Gastrocnemius medialis (tissue), 4 donors: ENCODE data around the gene CTIF. TPM values are rescaled to one million over a fixed set of nuclear protein-coding genes. Genes with fewer than 3 reads are reported as not detected.

Source experiments
- ATAC-seq, 2 donors: fragments of 150-250 bp; one replicate each; pipeline ENCODE4 v1.9.1; 2016
- DNase-seq, 2 donors: peaks; one replicate each; pipeline ENCODE4 v3.0.0-alpha.2; 2019
- H3K27ac ChIP-seq, 4 donors: fragments of 200-600 bp; sonication (generic); 1 replicate in 1 of 4; 2 replicates in 3 of 4; pipeline ENCODE4 v1.5.1; 2016 to 2018; ENCODE audit warnings: mild to moderate bottlenecking in 2 of 4, moderate library complexity in 1 of 4
- H3K27me3 ChIP-seq, 3 donors: fragments of 200-600 bp; sonication (generic) in 2 of 3; 1 replicate in 1 of 3; 2 replicates in 2 of 3; pipeline versions ENCODE4 v1.5.1 to v1.6.0; 2016 to 2019; ENCODE audit warnings: mild to moderate bottlenecking in 1 of 3, moderate library complexity in 1 of 3
- H3K36me3 ChIP-seq, 2 donors: fragments of 200-600 bp; sonication (generic) in 1 of 2; one replicate each; pipeline ENCODE4 v1.5.1; 2017 to 2018
- H3K4me1 ChIP-seq, 2 donors: fragments of 200-600 bp; sonication (generic) in 1 of 2; one replicate each; pipeline ENCODE4 v1.5.1; 2016 to 2017; ENCODE audit warnings: mild to moderate bottlenecking in 2 of 2
- H3K4me3 ChIP-seq, 4 donors: fragments of 200-600 bp; sonication (generic) in 3 of 4; 1 replicate in 1 of 4; 2 replicates in 3 of 4; pipeline ENCODE4 v1.5.1; 2016 to 2019; ENCODE audit warnings: mild to moderate bottlenecking in 2 of 4
- H3K9me3 ChIP-seq, 3 donors: fragments of 200-600 bp; sonication (generic) in 2 of 3; 1 replicate in 1 of 3; 2 replicates in 2 of 3; pipeline ENCODE4 v1.5.1; 2016 to 2019
- CTCF ChIP-seq, 5 experiments: fragments of 450-650 bp in 3 of 5; fragments of 200-600 bp in 2 of 5; sonication (generic) in 2 of 5; IDR thresholded peaks in 4 of 5; conservative IDR thresholded peaks in 1 of 5; 1 replicate in 4 of 5; 2 replicates in 1 of 5; pipeline ENCODE4 v1.5.1; 2016 to 2019; ENCODE audit warnings: antibody characterized with exemption in 5 of 5, mild to moderate bottlenecking in 3 of 5, moderate library complexity in 3 of 5
- POLR2A ChIP-seq, 2 donors: fragments of 450-650 bp; IDR thresholded peaks; one replicate each; pipeline ENCODE4 v1.6.1; 2017; ENCODE audit warnings: antibody characterized with exemption in 2 of 2, mild to moderate bottlenecking in 2 of 2, moderate library complexity in 2 of 2
- in situ Hi-C, 4 donors: fragments of 200-750 bp; cut with MboI; loops; one replicate each; pipeline versions ENCODE4 v1.15.0 to v1.8.0; 2017; ENCODE audit warnings: low sequenced_read_pairs in 4 of 4
- intact Hi-C: fragments of 100-400 bp; cut with DNase I; formaldehyde crosslinking; loops from one replicate; pipeline ENCODE4 v1.15.1; 2023; ENCODE audit warnings: low total_unique reads
- total RNA-seq, 4 donors: library from RNA; depleted of rRNA; stranded (reverse); fragments of >200 nt; gene quantifications; one replicate each; pipeline versions ENCODE4 v1.1.0 to v1.2.3, GENCODE V29; 2016

The CTIF gene
- total RNA-seq, 4 donors from 2014 or later = 20.2 to 35.4 (median 23.1) TPM

GRCh38 chr18:48678237-48679115, 139.6 kb downstream of the CTIF start:
- TF ChIP-seq CTCF (IDR thresholded peaks at IDR 0.05 in 4 of 5, conservative IDR thresholded peaks at IDR 0.05 in 1 of 5) (no peak), POLR2A (IDR thresholded peaks at IDR 0.05) (no peak)
- intact Hi-C loops = loop anchor here (5.0 to 10.0 kb wide), 6 partner anchors 104 to 769 kb away; partner anchors contain the start of gene SMAD7
- Histone ChIP-seq H3K36me3 (peaks cover 0 to 5% of the 10 kb centered on the region in 2 donors), H3K27ac (no peak overlapping the region), H3K4me3 (no peak overlapping the region), H3K27me3 (no peaks in the 10 kb centered on the region), H3K9me3 (no peaks in the 10 kb centered on the region), H3K4me1 (peaks cover 19 to 30% of the 10 kb centered on the region in 2 donors)
- in situ Hi-C loops = loop anchor here in 3 of 4 donors (10.0 to 25.0 kb wide), 5 partner anchors 259 to 759 kb away; partner anchors contain the start of gene SMAD7 (in 1 of the 3)
- ATAC-seq (no peak), DNase-seq (no peak)

DNA sequence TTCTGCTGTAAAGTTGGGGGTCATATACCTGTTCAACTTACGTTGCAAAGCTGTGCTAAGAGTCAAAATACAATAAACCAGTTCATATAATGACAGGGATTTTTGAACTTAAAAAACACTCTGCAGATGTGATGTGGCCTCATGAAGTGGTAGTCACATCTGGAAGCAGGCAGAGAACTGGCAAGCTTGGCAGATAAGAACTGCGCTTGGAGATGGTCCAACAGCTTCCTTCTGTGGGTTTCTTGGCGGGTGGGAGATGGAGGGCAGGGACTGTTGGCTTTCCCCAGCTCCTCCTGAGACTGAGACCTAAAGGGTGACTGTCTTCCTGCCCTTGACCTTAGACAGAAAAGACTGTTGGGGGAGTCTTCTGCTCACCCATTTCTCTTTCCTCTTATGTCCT, 140.4 kb downstream of the CTIF start:
- Histone ChIP-seq H3K4me1 (peaks cover 19 to 28% of the 10 kb centered on the region in 2 donors), H3K4me3 (no peak overlapping the region), H3K27me3 (no peaks in the 10 kb centered on the region), H3K9me3 (no peaks in the 10 kb centered on the region), H3K36me3 (peaks cover 0 to 5% of the 10 kb centered on the region in 2 donors), H3K27ac (peak overlapping the region in 2 of 4 donors; percentile 71 to 77)
- in situ Hi-C loops = loop anchor here in 3 of 4 donors (10.0 to 25.0 kb wide), 5 partner anchors 258 to 758 kb away; partner anchors contain the start of gene SMAD7 (in 1 of the 3)
- DNase-seq (no peak), ATAC-seq (no peak)
- TF ChIP-seq POLR2A (IDR thresholded peaks at IDR 0.05) = no peak
- TF ChIP-seq CTCF (IDR thresholded peaks at IDR 0.05 in 4 of 5, conservative IDR thresholded peaks at IDR 0.05 in 1 of 5) = no peak
- intact Hi-C loops = loop anchor here (5.0 to 10.0 kb wide), 6 partner anchors 103 to 768 kb away; partner anchors contain the start of gene SMAD7

DNA sequence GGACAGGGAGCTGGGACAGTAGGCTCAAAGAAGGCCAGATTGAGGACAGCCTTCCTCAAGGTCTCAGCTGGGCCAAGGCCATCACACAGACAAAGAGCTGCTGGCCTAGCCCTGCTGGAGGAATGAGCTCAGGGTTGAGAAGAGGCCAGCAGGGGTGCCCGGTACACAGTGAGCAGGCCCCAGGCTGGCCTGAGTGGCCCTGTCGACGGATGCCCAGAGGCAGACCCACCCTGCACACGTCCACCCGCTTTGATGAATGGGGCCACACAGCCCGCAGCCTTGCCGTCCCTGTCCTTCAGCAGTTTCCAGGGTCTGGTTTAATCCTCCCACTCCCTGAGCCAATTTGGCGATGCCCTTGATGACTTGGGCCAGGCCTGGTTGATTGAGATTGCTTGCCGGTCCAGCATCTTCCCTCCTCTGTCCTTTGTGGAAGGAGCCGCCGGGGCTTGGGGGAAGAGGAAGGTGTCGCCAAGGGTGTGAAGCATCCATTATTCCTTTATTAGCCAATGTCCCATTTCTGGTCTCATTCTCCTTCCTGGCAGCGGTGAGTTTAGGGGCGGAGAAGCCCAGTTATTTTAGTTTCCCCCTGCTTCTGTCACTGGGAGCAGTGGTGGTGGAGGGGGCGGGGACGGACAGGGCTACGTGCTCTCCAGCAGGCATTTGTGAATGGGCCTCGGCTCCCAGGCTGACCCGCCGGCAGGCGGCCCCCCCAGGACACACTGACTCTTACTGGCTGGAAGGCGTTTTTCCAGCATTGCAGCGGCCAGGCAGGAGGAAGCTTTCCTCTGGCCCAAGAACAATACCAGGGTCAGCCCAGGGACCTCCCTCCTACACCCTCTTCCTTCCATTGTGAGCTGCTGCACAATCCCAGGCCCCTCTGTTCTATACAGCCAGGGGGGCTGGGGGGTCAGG, 141.8 kb downstream of the CTIF start:
- Histone ChIP-seq H3K27me3 (no peaks in the 10 kb centered on the region), H3K9me3 (no peaks in the 10 kb centered on the region), H3K36me3 (peaks cover 0 to 5% of the 10 kb centered on the region in 2 donors), H3K27ac (peak overlapping the region; percentile 53 to 77 (median 73)), H3K4me1 (peaks cover 14 to 23% of the 10 kb centered on the region in 2 donors), H3K4me3 (no peak overlapping the region)
- intact Hi-C loops (no loop called here), in situ Hi-C loops (loop anchor here in 3 of 4 donors (25.0 kb wide), 4 partner anchors 257 to 757 kb away; partner anchors contain the start of gene SMAD7 (in 1 of the 3))
- TF ChIP-seq CTCF (IDR thresholded peaks at IDR 0.05 in 4 of 5, conservative IDR thresholded peaks at IDR 0.05 in 1 of 5) (no peak), POLR2A (IDR thresholded peaks at IDR 0.05) (no peak)
- ATAC-seq (peak; percentile 39 to 49), DNase-seq (peak in 1 of 2 donors; percentile 41)

DNA sequence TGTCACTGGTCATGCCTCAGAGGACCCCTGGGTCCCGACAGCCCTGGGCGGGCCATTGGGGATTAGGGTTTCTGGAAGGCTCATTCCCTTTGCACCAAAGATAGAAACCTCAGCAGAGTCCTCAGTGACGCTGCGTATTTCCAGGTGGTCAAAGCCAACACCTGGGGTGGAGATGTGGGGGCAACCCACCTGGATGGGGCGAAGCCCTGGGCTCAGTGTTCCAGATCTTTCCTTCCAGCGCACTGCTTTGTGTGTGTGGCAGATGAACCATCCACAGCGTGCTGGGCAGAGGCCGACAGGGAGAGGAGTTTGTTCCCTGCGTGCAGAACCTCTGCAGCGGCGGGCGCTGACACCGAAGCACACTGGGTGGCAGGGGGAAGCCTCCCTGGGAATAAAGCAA, 143.9 kb downstream of the CTIF start:
- intact Hi-C loops = no loop called here
- Histone ChIP-seq H3K4me3 (no peak overlapping the region), H3K27ac (no peak overlapping the region), H3K36me3 (peaks cover 0 to 5% of the 10 kb centered on the region in 2 donors), H3K9me3 (no peaks in the 10 kb centered on the region), H3K27me3 (no peaks in the 10 kb centered on the region), H3K4me1 (peaks cover 10 to 25% of the 10 kb centered on the region in 2 donors)
- TF ChIP-seq POLR2A (IDR thresholded peaks at IDR 0.05) = no peak
- TF ChIP-seq CTCF (IDR thresholded peaks at IDR 0.05 in 4 of 5, conservative IDR thresholded peaks at IDR 0.05 in 1 of 5) = no peak
- no peak for ATAC-seq
- in situ Hi-C loops = loop anchor here in 3 of 4 donors (25.0 kb wide), 4 partner anchors 255 to 755 kb away; partner anchors contain the start of gene SMAD7 (in 1 of the 3)
- no peak for DNase-seq
